MV-4-11 (cell line): Measurements from ENCODE around the gene ZC3H4.

Source experiments
- DNase-seq: peaks from one replicate; lab custom pipeline; 2025; lab: John Stamatoyannopoulos, UW

Gene ZC3H4

GRCh38 chr19:47020992-47021496, 92.5 kb downstream of the ZC3H4 start:
- DNase-seq = no peak

GRCh38 chr19:47020132-47020805, 93.3 kb downstream of the ZC3H4 start:
- DNase-seq = no peak

DNA sequence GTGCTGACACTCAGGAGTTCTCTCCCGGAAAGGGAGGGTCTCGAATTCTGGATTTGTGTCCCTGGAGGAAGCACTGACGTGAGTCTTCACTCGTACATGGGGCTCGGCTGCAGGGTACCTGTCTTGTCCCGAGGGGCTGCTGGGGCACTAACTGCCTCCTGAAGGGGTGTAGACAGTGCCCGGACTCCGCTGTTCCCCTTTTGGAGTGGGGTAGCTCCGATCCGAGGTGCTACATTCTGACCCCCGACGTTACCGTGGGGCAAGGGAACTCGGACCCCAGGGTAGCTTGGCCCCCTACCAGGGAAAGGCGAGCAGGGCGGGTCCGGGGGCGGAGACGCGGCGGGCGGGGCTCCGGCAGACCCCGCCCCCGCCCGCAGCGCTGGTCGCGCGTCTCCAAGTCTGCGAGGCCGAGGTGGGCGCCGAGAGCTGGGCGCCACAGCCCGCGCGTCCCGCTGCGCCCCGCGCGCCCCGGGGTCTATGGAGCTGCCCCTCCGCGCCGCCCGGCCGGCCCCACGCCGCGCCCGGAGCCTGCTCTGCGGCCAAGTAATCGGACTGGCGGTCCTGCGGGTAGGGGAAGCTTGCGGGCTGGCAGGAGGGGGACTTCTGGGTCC, 94.0 kb downstream of the ZC3H4 start, which contains the start of gene NPAS1:
NPAS1 (plus strand) TSS at position 407 of the 611 bp plus-strand sequence. CDS start 1,211 bp downstream, outside the sequence.
- DNase-seq = no peak

DNA sequence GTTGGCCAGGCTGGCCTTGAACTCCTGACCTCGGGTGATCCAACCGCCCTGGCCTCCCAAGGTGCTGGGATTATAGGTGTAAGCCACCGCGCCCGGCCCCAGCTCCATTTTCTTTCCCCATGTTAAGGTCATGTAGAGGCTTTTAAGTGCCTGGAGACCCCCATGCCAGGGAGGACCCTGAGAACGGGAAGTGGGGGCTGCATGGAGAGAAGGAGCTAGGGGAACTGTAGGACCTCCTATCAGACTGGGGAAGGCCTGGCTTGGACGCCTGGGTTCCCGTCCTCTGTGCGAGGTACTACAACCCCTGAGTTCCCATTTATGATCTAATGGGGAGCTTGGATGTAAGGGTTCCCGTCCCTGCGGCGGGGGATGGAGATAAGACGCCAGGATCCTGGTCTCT, 94.7 kb downstream of the ZC3H4 start:
- no peak for DNase-seq
